Measurements from ENCODE around the gene THAP7. TPM values are rescaled to one million over a fixed set of nuclear protein-coding genes. Genes with fewer than 3 reads are reported as not detected.

THAP7 gene
- total and polyA plus RNA-seq, 9 of the 15 experiments (the other 6 are each of a cell fraction or from before 2014, with no cell fraction given): 7.9 to 263 (median 84.1) TPM

DNA sequence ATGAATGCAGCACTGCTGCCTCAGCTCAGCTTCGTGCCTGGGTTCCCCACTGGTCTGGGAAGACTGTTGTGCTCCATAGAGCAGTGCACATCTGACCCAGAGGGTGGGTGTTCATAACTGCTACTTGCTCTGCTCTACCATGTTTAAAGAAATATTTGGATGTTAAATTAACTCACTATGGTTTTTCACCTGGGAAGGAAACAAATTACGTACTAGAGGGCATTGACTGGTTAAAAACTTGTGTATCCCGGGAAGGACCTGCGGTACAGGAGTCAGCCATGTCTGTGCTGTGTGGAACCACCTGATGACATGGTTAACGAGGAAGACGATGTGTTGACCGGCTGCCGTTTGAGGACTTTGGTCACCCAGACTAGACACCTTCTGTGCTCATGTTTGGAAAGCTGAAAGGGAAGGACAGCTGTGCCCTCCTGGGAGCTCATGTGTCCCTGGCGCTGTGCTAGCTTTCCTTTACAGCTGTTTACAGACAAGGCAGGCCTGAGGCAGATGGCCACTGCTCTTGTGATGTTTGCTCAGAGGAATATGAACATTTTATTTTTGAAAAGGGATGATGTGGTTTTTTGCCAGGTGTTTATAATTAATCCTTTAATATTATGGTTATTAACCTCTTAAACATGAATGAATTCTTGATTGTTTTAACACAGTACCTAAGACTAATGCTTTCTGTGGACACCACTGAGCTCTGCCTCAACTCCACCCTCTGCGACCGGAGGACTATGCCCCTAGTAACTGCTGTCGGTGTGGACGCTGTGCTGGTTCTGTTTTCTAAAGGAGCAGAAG lies 49.2 kb downstream of the THAP7 start (continued):
- TF ChIP-seq, protein P1, sequence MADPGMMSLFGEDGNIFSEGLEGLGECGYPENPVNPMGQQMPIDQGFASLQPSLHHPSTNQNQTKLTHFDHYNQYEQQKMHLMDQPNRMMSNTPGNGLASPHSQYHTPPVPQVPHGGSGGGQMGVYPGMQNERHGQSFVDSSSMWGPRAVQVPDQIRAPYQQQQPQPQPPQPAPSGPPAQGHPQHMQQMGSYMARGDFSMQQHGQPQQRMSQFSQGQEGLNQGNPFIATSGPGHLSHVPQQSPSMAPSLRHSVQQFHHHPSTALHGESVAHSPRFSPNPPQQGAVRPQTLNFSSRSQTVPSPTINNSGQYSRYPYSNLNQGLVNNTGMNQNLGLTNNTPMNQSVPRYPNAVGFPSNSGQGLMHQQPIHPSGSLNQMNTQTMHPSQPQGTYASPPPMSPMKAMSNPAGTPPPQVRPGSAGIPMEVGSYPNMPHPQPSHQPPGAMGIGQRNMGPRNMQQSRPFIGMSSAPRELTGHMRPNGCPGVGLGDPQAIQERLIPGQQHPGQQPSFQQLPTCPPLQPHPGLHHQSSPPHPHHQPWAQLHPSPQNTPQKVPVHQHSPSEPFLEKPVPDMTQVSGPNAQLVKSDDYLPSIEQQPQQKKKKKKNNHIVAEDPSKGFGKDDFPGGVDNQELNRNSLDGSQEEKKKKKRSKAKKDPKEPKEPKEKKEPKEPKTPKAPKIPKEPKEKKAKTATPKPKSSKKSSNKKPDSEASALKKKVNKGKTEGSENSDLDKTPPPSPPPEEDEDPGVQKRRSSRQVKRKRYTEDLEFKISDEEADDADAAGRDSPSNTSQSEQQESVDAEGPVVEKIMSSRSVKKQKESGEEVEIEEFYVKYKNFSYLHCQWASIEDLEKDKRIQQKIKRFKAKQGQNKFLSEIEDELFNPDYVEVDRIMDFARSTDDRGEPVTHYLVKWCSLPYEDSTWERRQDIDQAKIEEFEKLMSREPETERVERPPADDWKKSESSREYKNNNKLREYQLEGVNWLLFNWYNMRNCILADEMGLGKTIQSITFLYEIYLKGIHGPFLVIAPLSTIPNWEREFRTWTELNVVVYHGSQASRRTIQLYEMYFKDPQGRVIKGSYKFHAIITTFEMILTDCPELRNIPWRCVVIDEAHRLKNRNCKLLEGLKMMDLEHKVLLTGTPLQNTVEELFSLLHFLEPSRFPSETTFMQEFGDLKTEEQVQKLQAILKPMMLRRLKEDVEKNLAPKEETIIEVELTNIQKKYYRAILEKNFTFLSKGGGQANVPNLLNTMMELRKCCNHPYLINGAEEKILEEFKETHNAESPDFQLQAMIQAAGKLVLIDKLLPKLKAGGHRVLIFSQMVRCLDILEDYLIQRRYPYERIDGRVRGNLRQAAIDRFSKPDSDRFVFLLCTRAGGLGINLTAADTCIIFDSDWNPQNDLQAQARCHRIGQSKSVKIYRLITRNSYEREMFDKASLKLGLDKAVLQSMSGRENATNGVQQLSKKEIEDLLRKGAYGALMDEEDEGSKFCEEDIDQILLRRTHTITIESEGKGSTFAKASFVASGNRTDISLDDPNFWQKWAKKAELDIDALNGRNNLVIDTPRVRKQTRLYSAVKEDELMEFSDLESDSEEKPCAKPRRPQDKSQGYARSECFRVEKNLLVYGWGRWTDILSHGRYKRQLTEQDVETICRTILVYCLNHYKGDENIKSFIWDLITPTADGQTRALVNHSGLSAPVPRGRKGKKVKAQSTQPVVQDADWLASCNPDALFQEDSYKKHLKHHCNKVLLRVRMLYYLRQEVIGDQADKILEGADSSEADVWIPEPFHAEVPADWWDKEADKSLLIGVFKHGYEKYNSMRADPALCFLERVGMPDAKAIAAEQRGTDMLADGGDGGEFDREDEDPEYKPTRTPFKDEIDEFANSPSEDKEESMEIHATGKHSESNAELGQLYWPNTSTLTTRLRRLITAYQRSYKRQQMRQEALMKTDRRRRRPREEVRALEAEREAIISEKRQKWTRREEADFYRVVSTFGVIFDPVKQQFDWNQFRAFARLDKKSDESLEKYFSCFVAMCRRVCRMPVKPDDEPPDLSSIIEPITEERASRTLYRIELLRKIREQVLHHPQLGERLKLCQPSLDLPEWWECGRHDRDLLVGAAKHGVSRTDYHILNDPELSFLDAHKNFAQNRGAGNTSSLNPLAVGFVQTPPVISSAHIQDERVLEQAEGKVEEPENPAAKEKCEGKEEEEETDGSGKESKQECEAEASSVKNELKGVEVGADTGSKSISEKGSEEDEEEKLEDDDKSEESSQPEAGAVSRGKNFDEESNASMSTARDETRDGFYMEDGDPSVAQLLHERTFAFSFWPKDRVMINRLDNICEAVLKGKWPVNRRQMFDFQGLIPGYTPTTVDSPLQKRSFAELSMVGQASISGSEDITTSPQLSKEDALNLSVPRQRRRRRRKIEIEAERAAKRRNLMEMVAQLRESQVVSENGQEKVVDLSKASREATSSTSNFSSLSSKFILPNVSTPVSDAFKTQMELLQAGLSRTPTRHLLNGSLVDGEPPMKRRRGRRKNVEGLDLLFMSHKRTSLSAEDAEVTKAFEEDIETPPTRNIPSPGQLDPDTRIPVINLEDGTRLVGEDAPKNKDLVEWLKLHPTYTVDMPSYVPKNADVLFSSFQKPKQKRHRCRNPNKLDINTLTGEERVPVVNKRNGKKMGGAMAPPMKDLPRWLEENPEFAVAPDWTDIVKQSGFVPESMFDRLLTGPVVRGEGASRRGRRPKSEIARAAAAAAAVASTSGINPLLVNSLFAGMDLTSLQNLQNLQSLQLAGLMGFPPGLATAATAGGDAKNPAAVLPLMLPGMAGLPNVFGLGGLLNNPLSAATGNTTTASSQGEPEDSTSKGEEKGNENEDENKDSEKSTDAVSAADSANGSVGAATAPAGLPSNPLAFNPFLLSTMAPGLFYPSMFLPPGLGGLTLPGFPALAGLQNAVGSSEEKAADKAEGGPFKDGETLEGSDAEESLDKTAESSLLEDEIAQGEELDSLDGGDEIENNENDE (IDR thresholded peaks at IDR 0.05; ENCODE audit: low read depth, low read length): peak; percentile 54
- TF ChIP-seq RBBP5 (IDR thresholded peaks at IDR 0.05; ENCODE audit: borderline replicate concordance, insufficient read depth, low read length, poor library complexity, severe bottlenecking) (no peak), NCOA1 (IDR thresholded peaks at IDR 0.05; ENCODE audit: low read depth) (no peak), ZNF263 (CRISPR knock-in tag; IDR thresholded peaks at IDR 0.05; ENCODE audit: borderline replicate concordance) (0 out of 2 replicates have a peak, but pooled peaks have one; percentile 30), ELF1 (tag; IDR thresholded peaks at IDR 0.05) (no peak), ZNF140 (CRISPR knock-in tag; IDR thresholded peaks at IDR 0.05) (peak; percentile 30; the same call in 1 of the 2 replicates), SUPT5H (IDR thresholded peaks at IDR 0.05) (peak; percentile 45; the same call in 1 of the 2 replicates), MBD2 (IDR thresholded peaks at IDR 0.05; ENCODE audit: borderline replicate concordance, low read depth) (no peak), PURB (CRISPR knock-in tag; IDR thresholded peaks at IDR 0.05; ENCODE audit: low read depth) (0 out of 2 replicates have a peak, but pooled peaks have one; percentile 72)
- TF ChIP-seq, protein P2, sequence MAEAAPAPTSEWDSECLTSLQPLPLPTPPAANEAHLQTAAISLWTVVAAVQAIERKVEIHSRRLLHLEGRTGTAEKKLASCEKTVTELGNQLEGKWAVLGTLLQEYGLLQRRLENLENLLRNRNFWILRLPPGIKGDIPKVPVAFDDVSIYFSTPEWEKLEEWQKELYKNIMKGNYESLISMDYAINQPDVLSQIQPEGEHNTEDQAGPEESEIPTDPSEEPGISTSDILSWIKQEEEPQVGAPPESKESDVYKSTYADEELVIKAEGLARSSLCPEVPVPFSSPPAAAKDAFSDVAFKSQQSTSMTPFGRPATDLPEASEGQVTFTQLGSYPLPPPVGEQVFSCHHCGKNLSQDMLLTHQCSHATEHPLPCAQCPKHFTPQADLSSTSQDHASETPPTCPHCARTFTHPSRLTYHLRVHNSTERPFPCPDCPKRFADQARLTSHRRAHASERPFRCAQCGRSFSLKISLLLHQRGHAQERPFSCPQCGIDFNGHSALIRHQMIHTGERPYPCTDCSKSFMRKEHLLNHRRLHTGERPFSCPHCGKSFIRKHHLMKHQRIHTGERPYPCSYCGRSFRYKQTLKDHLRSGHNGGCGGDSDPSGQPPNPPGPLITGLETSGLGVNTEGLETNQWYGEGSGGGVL (CRISPR knock-in tag; IDR thresholded peaks at IDR 0.05): peak; percentile 6; the same call in 1 of the 2 replicates
- TF ChIP-seq, protein P3, sequence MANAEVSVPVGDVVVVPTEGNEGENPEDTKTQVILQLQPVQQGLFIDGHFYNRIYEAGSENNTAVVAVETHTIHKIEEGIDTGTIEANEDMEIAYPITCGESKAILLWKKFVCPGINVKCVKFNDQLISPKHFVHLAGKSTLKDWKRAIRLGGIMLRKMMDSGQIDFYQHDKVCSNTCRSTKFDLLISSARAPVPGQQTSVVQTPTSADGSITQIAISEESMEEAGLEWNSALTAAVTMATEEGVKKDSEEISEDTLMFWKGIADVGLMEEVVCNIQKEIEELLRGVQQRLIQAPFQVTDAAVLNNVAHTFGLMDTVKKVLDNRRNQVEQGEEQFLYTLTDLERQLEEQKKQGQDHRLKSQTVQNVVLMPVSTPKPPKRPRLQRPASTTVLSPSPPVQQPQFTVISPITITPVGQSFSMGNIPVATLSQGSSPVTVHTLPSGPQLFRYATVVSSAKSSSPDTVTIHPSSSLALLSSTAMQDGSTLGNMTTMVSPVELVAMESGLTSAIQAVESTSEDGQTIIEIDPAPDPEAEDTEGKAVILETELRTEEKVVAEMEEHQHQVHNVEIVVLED (CRISPR knock-in tag; IDR thresholded peaks at IDR 0.05): 0 out of 2 replicates have a peak, but pooled peaks have one; percentile 5
